AG04450 (cell line): Measurements from ENCODE around the gene LTBP4. TPM values are rescaled to one million over a fixed set of nuclear protein-coding genes. Genes with fewer than 3 reads are reported as not detected.
"Not testable (repeated sequence)": the region's sequence is repeated elsewhere in the genome, so short reads cannot be mapped to it uniquely, and the experiment has no call there.

Source experiments
- CTCF ChIA-PET: fragments of 300-600, 350-600 bp; formaldehyde crosslinking; extraction: SDS; loops from one replicate; lab custom pipeline; 2022; ENCODE audit warnings: antibody characterized with exemption, inconsistent platforms; lab: Charles Lee
- POLR2A ChIA-PET: fragments of 350-600 bp; formaldehyde crosslinking; extraction: SDS; loops from one replicate; lab custom pipeline; 2021; ENCODE audit warnings: antibody characterized with exemption, inconsistent platforms; lab: Yijun Ruan, JAX
- DNase-seq: peaks from one replicate; pipeline ENCODE4 v3.0.0-alpha.2; 2011; ENCODE audit warnings: low read depth, low spot score
- H3K27ac ChIP-seq: one replicate; pipeline ENCODE4 v1.5.1; 2012; ENCODE audit warnings: low read depth, low read length, control low read depth
- H3K27me3 ChIP-seq: one replicate; pipeline ENCODE4 v1.6.0; 2012; ENCODE audit warnings: low read length; ENCODE audit not compliant: control insufficient read depth, insufficient read depth
- H3K4me3 ChIP-seq: 2 replicates; pipeline ENCODE4 v1.5.1; 2011; ENCODE audit warnings: mild to moderate bottlenecking, low read depth, low read length, control low read depth
- H3K9me3 ChIP-seq: 2 replicates; pipeline ENCODE4 v1.5.1; 2012; ENCODE audit warnings: low read length; ENCODE audit not compliant: control insufficient read depth, insufficient read depth
- CTCF ChIP-seq: IDR thresholded peaks from 2 replicates; pipeline ENCODE4 v1.5.1; 2011; ENCODE audit warnings: low read depth, low read length, control low read depth, inconsistent platforms
- polyA plus RNA-seq: library from polyadenylated mRNA; depleted of rRNA; stranded (reverse); fragments of >200 nt; gene quantifications from 2 replicates; pipeline ENCODE4 v1.2.3, GENCODE V29; 2011

The LTBP4 gene
- polyA plus RNA-seq, 1 experiment: 41.3 TPM

GRCh38 chr19:40621966-40622772 is 21.0 kb downstream of the LTBP4 start:
- TF ChIP-seq CTCF: no peak
- POLR2A ChIA-PET: interaction anchor here (0.6 kb wide), 1 partner anchor 24 kb away, joined by 12 read pairs; no protein-coding TSS in a partner anchor
- Histone ChIP-seq H3K27ac (no peak overlapping the region), H3K9me3 (no peaks in the 10 kb centered on the region; the same call in 1 of the 2 replicates), H3K4me3 (no peak overlapping the region), H3K27me3 (no peaks in the 10 kb centered on the region)
- CTCF ChIA-PET: interaction anchor here (5.4 kb wide), 1 partner anchor 13 kb away, joined by 117 read pairs; no protein-coding TSS in a partner anchor
- no peak for DNase-seq

GRCh38 chr19:40622773-40623075 is 21.6 kb downstream of the LTBP4 start:
- Histone ChIP-seq H3K27ac (no peak overlapping the region), H3K9me3 (no peaks in the 10 kb centered on the region; the same call in 1 of the 2 replicates), H3K27me3 (no peaks in the 10 kb centered on the region), H3K4me3 (no peak overlapping the region)
- no peak for DNase-seq
- ChIA-PET POLR2A (interaction anchor here (0.6 to 1.3 kb wide), 3 partner anchors 8 to 23 kb away, joined by 3 to 12 read pairs (median 5); no protein-coding TSS in a partner anchor), CTCF (interaction anchor here (5.4 kb wide), 1 partner anchor 12 kb away, joined by 117 read pairs; no protein-coding TSS in a partner anchor)
- no peak for TF ChIP-seq CTCF

- POLR2A ChIA-PET: interaction anchor here (0.8 to 1.3 kb wide), 2 partner anchors 9 to 20 kb away, joined by 3 to 5 read pairs; no protein-coding TSS in a partner anchor
- Histone ChIP-seq H3K27ac (no peak overlapping the region), H3K27me3 (no peaks in the 10 kb centered on the region), H3K9me3 (no peaks in the 10 kb centered on the region; the same call in 1 of the 2 replicates), H3K4me3 (no peak overlapping the region)
- TF ChIP-seq CTCF: no peak
- CTCF ChIA-PET: interaction anchor here (1.6 to 5.4 kb wide), 2 partner anchors 10 to 11 kb away, joined by 18 to 117 read pairs; no protein-coding TSS in a partner anchor
- DNase-seq: no peak
Measured at GRCh38 chr19:40623403-40624251, 22.5 kb downstream of the LTBP4 start.

- CTCF ChIA-PET: interaction anchor here (1.6 kb wide), 1 partner anchor 9 kb away, joined by 18 read pairs; no protein-coding TSS in a partner anchor
- not testable (repeated sequence) for H3K4me3 ChIP-seq, DNase-seq, H3K27ac ChIP-seq, H3K9me3 ChIP-seq, H3K27me3 ChIP-seq
- POLR2A ChIA-PET: interaction anchor here (0.9 kb wide), 1 partner anchor 21 kb away, joined by 3 read pairs; no protein-coding TSS in a partner anchor
Measured at GRCh38 chr19:40624369-40625153, 23.4 kb downstream of the LTBP4 start.
